HG02588 (cell line): ENCODE measurements around the gene SLC41A1.
"Not testable (repeated sequence)": the region's sequence is repeated elsewhere in the genome, so short reads cannot be mapped to it uniquely, and the experiment has no call there.

Experiments
- ATAC-seq: cut with Tn5 transposase; IDR thresholded peaks from one replicate; pipeline ENCODE4 v1.9.1; 2021; ENCODE audit warnings: mild to moderate bottlenecking, moderate library complexity; ENCODE audit not compliant: unreplicated experiment

SLC41A1 gene

GRCh38 chr1:205823260-205823659, 10.3 kb upstream of the SLC41A1 start:
- not testable (repeated sequence) for ATAC-seq

DNA sequence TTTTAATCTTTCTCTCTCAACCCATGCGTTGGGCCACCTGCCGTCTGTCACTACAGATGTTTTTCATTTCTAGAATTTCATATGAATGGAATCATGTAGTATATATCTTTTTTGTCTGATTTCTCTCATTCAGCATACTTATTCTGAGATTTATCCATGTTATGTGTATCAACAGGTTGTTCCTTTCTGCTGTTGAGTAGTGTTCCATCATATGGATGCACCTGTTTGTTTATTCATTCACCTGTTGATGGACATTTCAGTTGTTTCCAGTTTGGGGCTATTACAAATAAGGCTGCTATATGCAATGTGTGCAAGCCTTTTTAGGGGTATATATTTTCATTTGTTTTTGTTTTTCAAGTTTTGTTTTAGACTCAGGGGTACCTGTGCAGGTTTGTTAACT, 9.4 kb upstream of the SLC41A1 start:
- ATAC-seq = no peak

DNA sequence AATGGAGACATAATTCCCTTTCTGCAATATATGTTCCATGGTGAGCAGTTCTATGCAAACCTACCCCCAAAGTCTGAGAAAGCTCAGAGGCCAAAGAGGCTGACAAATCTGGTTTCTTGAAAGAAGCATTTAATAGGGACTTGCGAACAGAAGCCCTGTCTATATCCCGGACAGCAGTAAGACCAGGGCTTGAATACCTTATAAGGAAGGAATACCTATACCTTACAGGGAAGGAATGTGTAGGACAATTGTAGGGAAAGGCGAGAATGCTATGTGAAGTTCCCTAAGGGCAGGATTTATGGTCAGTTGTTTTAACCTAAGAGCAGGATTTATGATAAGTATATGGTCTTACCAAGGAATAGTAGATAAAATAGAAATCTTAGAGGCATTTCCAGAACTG, 5.0 kb upstream of the SLC41A1 start:
- no peak for ATAC-seq

GRCh38 chr1:205817364-205817763, 4.4 kb upstream of the SLC41A1 start:
- no peak for ATAC-seq

DNA sequence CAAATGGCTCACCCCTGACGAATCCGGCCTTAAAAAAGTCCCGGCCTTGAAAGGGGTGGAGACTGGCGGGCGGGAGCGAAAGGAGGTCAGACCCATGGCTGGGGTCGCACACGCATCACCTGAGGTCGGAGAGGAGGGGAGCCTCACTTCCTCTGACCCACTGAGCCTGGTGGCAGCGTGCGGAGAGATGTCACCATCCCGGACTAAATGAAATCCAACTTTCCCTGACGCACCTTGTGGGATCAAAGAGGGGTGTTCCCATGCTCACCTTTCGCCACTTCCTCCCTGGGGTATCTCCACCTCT, 709 bp upstream of the SLC41A1 start:
- ATAC-seq = no peak

DNA sequence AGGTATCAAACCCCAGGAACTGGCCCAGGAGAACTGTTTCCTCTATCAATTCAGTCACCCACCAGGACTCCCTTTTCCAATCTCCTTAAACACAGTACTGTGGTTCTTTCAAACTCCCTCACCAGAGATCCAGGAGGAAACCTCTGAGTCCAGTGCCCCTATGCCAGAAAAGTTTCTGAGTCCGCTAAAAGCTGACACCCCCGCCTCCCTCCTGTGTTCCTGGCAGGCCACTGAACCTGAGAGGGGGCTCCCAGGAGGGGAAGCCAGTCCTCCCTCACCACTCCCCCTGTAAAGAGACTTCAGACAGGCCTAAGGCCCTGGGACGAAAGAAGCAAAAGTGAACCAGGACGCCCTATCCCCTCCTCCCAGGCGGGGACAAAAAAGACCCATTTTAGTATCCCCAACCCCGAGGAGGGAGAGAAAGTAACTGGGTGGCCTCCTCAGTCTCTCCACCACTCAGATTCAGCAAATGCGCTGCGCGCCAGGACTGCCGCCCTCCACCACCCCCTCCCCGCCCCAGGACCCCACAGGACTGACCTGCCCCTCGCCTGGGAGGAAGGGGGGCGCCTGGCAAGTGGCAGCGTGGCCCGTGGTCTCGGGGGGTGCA, 624 bp downstream of the SLC41A1 start:
- ATAC-seq = peak; percentile 16

GRCh38 chr1:205811660-205812059, 1.3 kb downstream of the SLC41A1 start:
- ATAC-seq = no peak

DNA sequence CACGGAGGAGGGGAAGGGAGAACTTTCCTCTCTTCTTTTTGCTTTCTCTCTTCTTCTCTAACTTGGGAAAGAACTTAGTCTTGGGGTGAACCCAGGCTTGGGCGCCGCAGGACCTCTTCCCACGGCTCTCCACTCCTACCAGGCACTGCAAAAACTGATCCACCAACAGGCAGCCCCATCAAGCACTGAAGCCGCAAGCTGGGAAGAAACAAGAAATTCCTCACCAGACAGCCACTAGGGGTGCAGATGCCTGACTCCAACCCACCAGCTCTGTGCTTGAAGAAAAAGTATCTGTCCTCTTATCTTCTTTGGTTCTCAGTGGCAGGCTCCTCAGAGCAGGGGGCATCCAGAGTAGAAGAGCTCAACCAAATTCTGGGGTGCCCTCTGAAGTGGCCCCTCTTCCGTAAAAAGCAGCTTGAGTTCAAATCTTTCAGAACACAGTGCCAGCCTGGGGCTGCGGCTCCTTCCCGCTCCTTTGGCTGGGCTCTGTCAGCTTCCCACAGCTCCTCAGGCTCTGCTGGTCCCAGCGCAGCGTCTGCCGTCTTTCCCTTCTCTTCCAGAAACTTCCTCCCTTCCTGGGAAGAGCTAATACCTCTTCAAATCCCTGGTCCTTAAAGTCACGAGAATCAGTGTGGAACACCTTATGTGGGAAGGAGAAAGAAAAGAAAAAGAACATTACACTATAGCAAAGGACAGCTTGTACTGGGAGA, 2.4 kb downstream of the SLC41A1 start:
- no peak for ATAC-seq

DNA sequence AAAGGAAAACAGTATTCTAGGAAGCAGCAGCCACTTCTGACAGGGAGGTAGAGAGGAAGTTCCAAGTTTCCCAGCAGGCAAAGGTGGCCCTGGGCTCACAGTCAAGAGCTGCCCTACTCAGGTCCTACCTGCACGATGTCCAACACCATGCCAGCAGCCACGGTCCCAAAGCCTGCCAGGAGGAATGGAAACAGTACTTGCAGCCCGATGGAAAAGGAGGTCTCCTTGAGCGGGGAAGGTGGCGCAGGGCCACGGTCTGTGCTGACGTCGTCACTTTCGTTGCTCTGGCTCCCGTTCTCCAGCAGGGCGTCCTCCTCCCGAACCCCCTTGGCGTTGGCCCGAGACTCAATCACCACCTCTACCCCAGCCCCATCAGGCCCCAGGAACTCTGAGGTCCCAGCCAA, 3.1 kb downstream of the SLC41A1 start:
- ATAC-seq = no peak

DNA sequence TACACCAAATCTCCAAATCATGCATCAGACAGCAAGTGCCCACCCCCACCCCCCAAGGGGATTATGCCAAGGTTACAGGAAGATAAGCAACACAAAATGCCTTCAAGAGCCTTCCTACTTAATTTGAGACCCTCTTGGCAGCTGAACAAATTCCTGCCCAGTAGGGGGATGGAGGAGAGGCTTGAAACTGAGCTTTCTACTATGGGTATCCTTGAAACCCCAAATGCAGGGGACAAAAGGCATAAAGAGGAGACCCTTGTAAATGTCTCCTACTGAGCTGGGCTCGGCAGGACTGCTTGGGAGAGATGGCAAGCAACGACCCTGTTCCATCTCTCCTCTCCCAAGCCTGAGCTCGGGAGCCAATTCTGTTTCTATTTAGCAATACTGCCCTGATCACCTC, 3.5 kb downstream of the SLC41A1 start:
- ATAC-seq = no peak

DNA sequence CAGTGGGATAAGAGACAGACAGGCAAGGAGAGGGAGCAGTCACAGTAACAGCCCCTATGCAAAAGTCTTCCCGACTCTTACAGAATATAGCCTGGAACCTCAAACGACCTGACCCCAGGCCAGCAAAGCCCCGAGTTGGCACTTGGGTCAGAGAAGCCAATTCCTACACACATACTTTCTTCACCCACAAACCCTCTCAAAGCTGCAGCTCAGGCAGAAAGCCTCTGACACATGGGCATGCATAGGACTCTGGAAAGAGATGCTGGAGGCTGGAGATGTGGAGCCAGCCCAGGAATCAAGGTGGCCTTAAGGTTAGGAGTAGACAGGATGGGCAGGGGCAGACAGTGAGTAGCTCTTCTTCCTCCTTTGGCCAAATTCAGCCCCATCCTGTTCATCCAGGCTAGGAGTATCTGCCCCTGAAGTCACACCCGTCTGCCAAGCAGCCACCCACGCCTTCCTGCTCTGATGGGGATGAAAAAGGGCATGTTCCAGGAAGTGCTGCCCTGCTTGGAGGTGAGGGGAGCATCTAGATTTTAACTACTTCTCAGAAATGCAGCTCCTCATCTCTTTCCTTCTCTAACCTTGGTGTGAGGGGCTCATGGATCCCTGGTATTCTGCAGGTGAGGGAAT, 7.8 kb downstream of the SLC41A1 start:
- ATAC-seq = no peak

DNA sequence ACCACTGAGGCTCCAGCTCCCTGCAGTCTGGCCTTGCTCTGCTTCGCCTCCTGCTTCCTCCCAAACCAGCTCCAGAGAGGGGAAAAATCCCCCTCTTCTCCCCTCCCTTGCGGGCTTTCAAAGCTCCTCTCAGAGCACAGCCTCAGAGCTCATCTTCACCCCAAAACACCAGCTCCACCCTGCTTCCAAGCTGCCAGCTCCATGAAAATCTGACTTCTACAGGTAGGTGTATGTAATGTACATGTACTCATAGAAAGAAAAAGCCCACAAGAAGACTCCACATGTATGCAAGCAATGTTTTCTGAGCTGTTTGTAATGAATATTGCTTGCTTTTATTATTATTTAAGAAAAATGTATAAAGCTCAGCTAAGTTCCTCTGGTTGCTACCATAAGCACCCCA, 8.4 kb downstream of the SLC41A1 start:
- no peak for ATAC-seq

DNA sequence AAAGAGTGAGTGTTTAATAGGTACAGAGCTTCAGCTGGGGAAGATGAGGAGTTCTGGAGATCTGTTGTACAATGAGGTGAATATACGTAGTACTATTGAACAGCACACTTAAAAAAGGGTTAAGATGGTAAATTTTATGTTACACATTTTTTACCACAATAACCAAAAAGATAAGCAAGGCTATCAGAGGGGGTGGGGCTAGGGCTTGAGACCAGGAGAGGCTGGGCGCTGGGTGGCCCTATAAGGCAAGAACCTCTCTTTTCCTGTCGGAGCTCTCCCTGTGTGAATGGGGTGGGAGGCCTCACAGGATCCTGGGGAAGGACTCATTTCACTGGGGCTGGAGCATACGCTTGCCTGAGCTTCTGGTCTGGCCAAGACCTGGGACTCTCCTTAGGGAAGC, 9.0 kb downstream of the SLC41A1 start:
- ATAC-seq = no peak

DNA sequence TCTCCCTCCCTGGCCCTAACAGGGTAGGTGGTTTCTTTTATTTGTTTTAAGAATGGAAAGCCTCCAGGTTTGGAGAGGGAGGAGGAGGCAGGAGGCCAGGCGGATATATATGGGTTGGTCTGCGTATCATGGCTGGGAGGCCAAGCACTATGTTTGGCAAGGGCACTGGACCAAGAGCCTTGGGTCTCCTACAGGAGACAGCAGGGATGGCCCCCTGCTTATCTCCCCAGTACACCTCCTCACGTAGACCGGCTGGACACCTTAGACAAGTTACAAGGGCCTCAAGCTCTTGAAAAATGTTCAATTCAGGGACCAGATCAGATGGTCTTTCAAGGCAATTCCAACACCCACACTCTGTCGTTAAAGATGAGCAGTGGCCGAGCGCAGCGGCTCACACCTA, 10.9 kb downstream of the SLC41A1 start:
- no peak for ATAC-seq

DNA sequence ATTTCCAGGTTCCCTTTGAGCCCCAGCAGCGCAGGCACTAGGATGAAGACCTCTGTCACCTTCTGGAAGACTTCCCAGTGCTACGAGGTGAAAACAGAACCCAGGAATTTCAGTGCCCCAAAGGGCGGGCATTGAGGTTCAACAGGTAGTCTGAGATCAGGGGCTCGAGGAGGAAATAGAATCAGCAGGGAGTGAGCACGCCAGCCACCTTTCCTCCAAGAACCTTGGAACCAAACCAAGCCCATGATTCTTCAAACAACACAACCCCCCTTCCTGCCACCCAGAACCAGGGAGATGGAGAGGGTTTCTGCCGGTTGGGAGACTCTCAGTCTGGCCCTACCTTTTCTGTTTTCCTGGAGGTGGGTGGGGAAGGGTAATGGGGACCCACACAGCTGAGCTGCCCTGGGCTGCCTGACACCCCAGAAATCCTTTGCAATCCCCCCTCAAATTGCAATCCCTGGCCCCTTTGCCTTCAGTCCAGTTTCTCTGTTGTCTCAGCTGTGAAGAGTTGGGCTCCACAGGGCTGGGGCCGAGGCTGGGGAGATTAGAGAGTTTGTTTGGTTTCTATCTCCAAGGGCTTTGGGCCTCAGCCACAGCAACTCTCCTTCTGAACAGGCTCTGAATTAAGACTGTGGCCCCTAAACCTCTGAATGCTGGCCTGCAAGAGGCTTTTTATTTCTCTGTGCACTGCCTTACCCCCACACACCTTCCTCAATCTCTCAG, 11.9 kb downstream of the SLC41A1 start:
- ATAC-seq = no peak

- no peak for ATAC-seq
These were observed 12.6 kb downstream of the SLC41A1 start for GRCh38 chr1:205800427-205800826.

- no peak for ATAC-seq
These were observed 14.4 kb downstream of the SLC41A1 start for GRCh38 chr1:205798577-205798976.

DNA sequence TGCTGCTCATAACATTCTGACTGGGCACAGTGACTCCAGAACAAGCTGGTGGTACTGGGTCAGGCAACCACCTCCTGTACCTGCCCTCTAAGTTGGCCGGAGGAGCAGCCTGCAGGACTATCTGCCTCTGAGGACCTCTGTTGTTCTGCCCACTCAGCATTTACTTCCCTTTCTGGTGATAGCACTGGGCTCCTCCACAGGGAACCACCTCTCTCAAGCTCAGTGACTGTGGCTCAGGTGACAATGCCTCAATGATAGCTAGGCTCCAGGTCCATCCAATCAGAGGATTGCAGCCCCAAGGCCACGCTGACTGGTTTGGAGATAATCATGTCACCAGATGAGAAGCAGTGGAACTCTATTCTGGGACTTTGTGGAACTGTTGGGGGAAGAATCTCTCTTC, 15.8 kb downstream of the SLC41A1 start:
- ATAC-seq = no peak

GRCh38 chr1:205794011-205794730, 18.8 kb downstream of the SLC41A1 start:
- peak; percentile 55 for ATAC-seq

DNA sequence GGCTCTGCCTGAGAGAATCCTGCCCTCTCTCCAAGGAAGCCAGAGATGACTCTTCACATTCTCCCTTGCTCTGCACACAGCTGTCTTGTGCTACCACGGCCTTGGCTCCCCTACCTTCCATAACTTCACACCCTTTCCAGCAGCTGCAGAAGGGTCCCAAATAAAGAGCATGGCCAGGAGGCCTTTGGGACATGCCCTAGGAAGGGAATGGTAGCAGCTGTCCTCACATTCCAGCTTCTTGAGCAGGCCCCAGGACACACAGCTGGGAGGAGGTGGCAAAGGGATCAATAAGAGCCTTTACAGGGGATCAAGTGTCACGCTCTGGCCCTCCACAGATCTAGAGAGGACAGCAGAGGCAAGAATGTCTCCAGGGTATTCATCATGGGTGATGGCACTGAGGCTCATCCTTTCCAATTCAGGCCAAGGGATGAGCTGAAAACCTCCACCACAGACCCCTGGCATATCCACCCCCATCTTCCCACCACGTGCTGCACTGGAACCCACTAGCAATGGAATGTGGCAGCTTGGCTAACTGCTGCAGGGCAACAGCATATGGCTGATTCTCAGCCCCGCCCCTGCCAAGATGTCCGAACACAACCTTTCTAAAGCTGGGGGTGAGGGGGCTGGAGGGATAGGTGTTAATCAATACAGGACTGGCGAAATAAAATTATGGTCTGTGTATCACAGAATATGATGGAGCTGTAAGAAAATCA, 19.9 kb downstream of the SLC41A1 start:
- ATAC-seq = no peak

- ATAC-seq = peak; percentile 47
These were observed 20.5 kb downstream of the SLC41A1 start for GRCh38 chr1:205792481-205792881.
